AG04450 (cell line): ENCODE results near the gene CYB5B. TPM values are rescaled to one million over a fixed set of nuclear protein-coding genes. Genes with fewer than 3 reads are reported as not detected.

ENCODE experiments used
- CTCF ChIA-PET: fragments of 300-600, 350-600 bp; formaldehyde crosslinking; extraction: SDS; loops from one replicate; lab custom pipeline; 2022; ENCODE audit warnings: antibody characterized with exemption, inconsistent platforms; lab: Charles Lee
- POLR2A ChIA-PET: fragments of 350-600 bp; formaldehyde crosslinking; extraction: SDS; loops from one replicate; lab custom pipeline; 2021; ENCODE audit warnings: antibody characterized with exemption, inconsistent platforms; lab: Yijun Ruan, JAX
- DNase-seq: peaks from one replicate; pipeline ENCODE4 v3.0.0-alpha.2; 2011; ENCODE audit warnings: low read depth, low spot score
- H3K27ac ChIP-seq: one replicate; pipeline ENCODE4 v1.5.1; 2012; ENCODE audit warnings: low read depth, low read length, control low read depth
- H3K27me3 ChIP-seq: one replicate; pipeline ENCODE4 v1.6.0; 2012; ENCODE audit warnings: low read length; ENCODE audit not compliant: control insufficient read depth, insufficient read depth
- H3K4me3 ChIP-seq: 2 replicates; pipeline ENCODE4 v1.5.1; 2011; ENCODE audit warnings: mild to moderate bottlenecking, low read depth, low read length, control low read depth
- H3K9me3 ChIP-seq: 2 replicates; pipeline ENCODE4 v1.5.1; 2012; ENCODE audit warnings: low read length; ENCODE audit not compliant: control insufficient read depth, insufficient read depth
- polyA plus RNA-seq: library from polyadenylated mRNA; depleted of rRNA; stranded (reverse); fragments of >200 nt; gene quantifications from 2 replicates; pipeline ENCODE4 v1.2.3, GENCODE V29; 2011
- TF ChIP-seq, protein P1 (sequence below): IDR thresholded peaks from 2 replicates; pipeline ENCODE4 v1.5.1; 2011; ENCODE audit warnings: low read depth, low read length, control low read depth, inconsistent platforms

CYB5B gene
- polyA plus RNA-seq, 1 experiment, result 148 TPM

DNA sequence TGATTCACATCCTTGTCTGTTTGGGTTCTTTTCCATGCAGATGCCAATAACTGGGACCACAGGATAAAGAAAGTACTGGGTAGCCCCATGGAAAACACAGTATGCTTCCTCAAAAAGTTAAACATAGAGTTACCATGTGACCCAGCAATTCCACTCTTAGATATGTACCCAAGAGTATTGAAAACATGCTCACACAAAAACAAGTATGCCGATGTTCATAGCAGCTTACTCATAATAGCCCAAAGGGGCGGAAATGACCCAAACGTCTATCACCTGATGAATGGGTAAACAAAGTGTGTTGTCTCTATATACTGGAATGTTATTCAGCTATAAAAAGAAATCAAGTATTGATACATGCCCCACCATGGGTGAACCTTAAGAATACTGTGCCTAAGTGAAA is 55.4 kb downstream of the CYB5B start:
- ChIA-PET CTCF (no interaction called here), POLR2A (no interaction called here)
- H3K9me3 ChIP-seq, result no peaks in the 10 kb centered on the region
- H3K27ac ChIP-seq, result no peak overlapping the region
- TF ChIP-seq, protein P1, sequence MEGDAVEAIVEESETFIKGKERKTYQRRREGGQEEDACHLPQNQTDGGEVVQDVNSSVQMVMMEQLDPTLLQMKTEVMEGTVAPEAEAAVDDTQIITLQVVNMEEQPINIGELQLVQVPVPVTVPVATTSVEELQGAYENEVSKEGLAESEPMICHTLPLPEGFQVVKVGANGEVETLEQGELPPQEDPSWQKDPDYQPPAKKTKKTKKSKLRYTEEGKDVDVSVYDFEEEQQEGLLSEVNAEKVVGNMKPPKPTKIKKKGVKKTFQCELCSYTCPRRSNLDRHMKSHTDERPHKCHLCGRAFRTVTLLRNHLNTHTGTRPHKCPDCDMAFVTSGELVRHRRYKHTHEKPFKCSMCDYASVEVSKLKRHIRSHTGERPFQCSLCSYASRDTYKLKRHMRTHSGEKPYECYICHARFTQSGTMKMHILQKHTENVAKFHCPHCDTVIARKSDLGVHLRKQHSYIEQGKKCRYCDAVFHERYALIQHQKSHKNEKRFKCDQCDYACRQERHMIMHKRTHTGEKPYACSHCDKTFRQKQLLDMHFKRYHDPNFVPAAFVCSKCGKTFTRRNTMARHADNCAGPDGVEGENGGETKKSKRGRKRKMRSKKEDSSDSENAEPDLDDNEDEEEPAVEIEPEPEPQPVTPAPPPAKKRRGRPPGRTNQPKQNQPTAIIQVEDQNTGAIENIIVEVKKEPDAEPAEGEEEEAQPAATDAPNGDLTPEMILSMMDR, result no peak
- DNase-seq, result no peak
- no peaks in the 10 kb centered on the region for H3K27me3 ChIP-seq
- H3K4me3 ChIP-seq, result no peak overlapping the region

DNA sequence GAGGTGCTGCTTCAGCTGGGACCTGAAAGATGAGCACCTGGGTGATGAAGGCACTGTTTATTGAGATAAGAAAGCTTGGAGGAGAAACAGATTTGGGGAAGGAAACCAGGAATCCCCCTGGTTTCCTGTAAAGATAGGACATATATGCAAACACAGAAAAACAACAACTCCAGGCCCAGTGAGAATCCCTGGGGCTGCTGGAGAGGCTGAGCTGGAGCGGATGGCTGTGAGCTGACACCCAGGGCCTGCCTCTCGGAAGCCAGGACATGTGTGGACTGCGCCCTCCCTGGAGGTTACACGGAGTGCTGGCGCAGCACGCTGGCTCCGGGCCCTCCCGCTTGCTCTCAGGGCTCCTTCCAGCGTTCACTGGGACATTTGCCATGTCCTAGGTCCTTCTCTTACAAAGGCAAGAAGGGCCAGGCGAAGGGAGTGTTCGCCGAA is 57.5 kb downstream of the CYB5B start:
- TF ChIP-seq, protein P1, result no peak
- ChIA-PET POLR2A (no interaction called here), CTCF (no interaction called here)
- peak overlapping the region; percentile 47 for H3K27ac ChIP-seq
- no peaks in the 10 kb centered on the region for H3K27me3 ChIP-seq
- no peak for DNase-seq
- H3K4me3 ChIP-seq, result no peak overlapping the region
- no peaks in the 10 kb centered on the region for H3K9me3 ChIP-seq

DNA sequence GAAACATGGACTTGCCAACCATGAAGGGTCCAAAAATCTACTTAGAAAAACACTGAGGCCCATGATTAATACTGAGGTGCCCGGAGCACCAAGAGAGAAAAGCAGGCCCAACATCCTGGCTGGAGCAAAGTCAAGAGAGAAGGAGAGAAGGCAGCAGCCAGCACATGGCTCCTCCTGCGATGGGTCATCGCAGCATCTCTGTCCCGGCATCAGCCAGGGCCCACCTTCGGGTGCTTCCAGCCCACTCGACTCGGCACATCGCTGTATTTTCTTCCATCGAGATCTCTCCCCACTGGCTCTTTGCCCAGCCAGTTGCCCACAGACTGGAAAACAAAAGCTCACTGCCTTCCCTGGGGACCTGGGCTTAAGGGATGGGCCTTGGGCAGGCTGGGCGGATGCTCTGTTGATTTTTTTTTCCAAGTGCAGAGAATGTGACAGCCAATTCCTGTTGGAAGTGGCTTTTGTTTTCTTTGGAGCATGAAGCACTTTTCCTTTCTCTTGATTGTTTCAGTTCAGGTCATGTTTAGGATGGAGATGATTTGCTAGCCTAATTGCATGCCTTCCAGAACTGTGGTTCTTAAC is 58.1 kb downstream of the CYB5B start:
- DNase-seq, result no peak
- ChIA-PET CTCF (interaction anchor here (0.6 kb wide), 1 partner anchor 87 kb away, joined by 4 read pairs; no protein-coding TSS in a partner anchor), POLR2A (no interaction called here)
- H3K9me3 ChIP-seq, result no peaks in the 10 kb centered on the region
- H3K27me3 ChIP-seq, result no peaks in the 10 kb centered on the region
- TF ChIP-seq, protein P1, result no peak
- no peak overlapping the region for H3K4me3 ChIP-seq
- H3K27ac ChIP-seq, result peak overlapping the region; percentile 47

DNA sequence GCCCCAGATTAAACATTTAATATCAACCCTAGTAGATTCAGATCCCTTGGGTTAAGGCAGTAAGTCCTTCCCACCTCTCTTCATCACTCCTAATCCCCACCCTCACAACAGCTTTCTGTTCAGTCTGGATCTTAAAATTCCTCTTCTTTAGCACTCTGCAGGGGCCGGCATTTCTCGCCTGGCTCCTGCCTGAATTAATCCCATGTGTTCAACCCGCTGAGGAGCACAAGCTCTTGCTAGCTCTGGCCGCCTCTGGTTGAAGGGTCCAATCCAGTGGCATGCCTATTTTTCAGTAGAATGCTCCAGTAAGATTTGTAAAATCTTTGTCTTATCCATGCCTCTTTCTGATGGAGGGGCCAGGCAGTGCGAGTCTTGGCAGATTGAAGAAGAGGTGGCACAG is 59.2 kb downstream of the CYB5B start:
- DNase-seq, result no peak
- CTCF ChIA-PET, result no interaction called here
- TF ChIP-seq, protein P1, result no peak
- POLR2A ChIA-PET, result no interaction called here
- no peaks in the 10 kb centered on the region for H3K27me3 ChIP-seq
- H3K4me3 ChIP-seq, result no peak overlapping the region
- no peaks in the 10 kb centered on the region for H3K9me3 ChIP-seq
- no peak overlapping the region for H3K27ac ChIP-seq

DNA sequence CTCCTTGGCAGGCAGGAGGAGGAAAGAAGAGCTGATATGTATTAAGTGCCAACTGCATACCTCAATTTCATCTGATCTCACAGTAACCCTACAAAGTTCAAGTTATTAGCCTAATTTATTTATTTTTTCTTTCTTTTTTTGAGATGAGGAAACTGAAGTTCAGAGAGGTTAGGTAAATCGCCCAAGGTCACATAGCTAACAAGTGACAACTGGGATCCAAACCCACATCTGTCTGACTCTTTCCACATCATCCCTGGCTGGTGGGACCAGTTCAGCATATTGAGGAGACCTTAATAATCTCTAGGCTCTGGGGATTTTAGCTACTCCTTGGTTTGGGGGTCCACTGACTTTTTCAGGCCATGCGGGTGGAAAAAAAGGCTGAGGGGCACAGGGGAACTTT is 60.9 kb downstream of the CYB5B start:
- ChIA-PET POLR2A (no interaction called here), CTCF (no interaction called here)
- TF ChIP-seq, protein P1, result no peak
- Histone ChIP-seq H3K27me3 (no peaks in the 10 kb centered on the region), H3K27ac (no peak overlapping the region), H3K9me3 (no peaks in the 10 kb centered on the region), H3K4me3 (no peak overlapping the region)
- DNase-seq, result no peak
